ENCODE results near the gene RBM20. TPM values are rescaled to one million over a fixed set of nuclear protein-coding genes. Genes with fewer than 3 reads are reported as not detected.

RBM20 gene
- total and polyA plus RNA-seq, 2 of the 13 experiments (the other 11 are each of a cell fraction or from before 2014, with no cell fraction given): 0.02 to 0.22 TPM

- TF ChIP-seq CENPT (CRISPR knock-in tag; IDR thresholded peaks at IDR 0.05; ENCODE audit: low read depth) (no peak), SSRP1 (CRISPR knock-in tag; IDR thresholded peaks at IDR 0.05) (no peak), FLYWCH1 (CRISPR knock-in tag; IDR thresholded peaks at IDR 0.05) (no peak), THYN1 (CRISPR knock-in tag; IDR thresholded peaks at IDR 0.05; ENCODE audit: borderline replicate concordance, low read depth) (no peak), ZNF772 (CRISPR knock-in tag; IDR thresholded peaks at IDR 0.05) (peak; percentile 70), JUND (CRISPR knock-in tag; IDR thresholded peaks at IDR 0.05) (0 out of 2 replicates have a peak, but pooled peaks have one; percentile 33), ZNF761 (CRISPR knock-in tag; conservative IDR thresholded peaks at IDR 0.05) (0 out of 2 replicates have a peak, but pooled peaks have one; percentile 37), YEATS4 (CRISPR knock-in tag; IDR thresholded peaks at IDR 0.05; ENCODE audit: borderline replicate concordance) (peak; percentile 79), YY1 (IDR thresholded peaks at IDR 0.05; ENCODE audit: insufficient read depth, insufficient replicate concordance, low read depth, low read length) (no peak), PAWR (CRISPR knock-in tag; IDR thresholded peaks at IDR 0.05; ENCODE audit: borderline replicate concordance) (0 out of 2 replicates have a peak, but pooled peaks have one; percentile 43), LBX2 (CRISPR knock-in tag; IDR thresholded peaks at IDR 0.05; ENCODE audit: borderline replicate concordance) (no peak), THRA (CRISPR knock-in tag; IDR thresholded peaks at IDR 0.05; ENCODE audit: borderline replicate concordance) (no peak), ZNF12 (CRISPR knock-in tag; IDR thresholded peaks at IDR 0.05) (0 out of 2 replicates have a peak, but pooled peaks have one; percentile 6), ZKSCAN5 (CRISPR knock-in tag; IDR thresholded peaks at IDR 0.05) (no peak), TBX3 (IDR thresholded peaks at IDR 0.05; ENCODE audit: borderline replicate concordance) (no peak), ZNF484 (CRISPR knock-in tag; IDR thresholded peaks at IDR 0.05; ENCODE audit: borderline replicate concordance, low read depth) (no peak), ZNF253 (CRISPR knock-in tag; IDR thresholded peaks at IDR 0.05; ENCODE audit: borderline replicate concordance) (no peak), ZNF230 (CRISPR knock-in tag; IDR thresholded peaks at IDR 0.05) (peak; percentile 93), PPARG (CRISPR knock-in tag; conservative IDR thresholded peaks at IDR 0.05) (no peak; the same call in 1 of the 2 replicates), ZNF775 (CRISPR knock-in tag; IDR thresholded peaks at IDR 0.05; ENCODE audit: borderline replicate concordance) (no peak; the same call in 1 of the 2 replicates), ZNF749 (CRISPR knock-in tag; IDR thresholded peaks at IDR 0.05; ENCODE audit: borderline replicate concordance) (peak; percentile 47; the same call in 1 of the 2 replicates), ZMAT3 (CRISPR knock-in tag; conservative IDR thresholded peaks at IDR 0.05) (no peak), ZSCAN30 (CRISPR knock-in tag; IDR thresholded peaks at IDR 0.05) (no peak), ZNF83 (CRISPR knock-in tag; IDR thresholded peaks at IDR 0.05; ENCODE audit: borderline replicate concordance) (no peak)
- TF ChIP-seq, protein P1, sequence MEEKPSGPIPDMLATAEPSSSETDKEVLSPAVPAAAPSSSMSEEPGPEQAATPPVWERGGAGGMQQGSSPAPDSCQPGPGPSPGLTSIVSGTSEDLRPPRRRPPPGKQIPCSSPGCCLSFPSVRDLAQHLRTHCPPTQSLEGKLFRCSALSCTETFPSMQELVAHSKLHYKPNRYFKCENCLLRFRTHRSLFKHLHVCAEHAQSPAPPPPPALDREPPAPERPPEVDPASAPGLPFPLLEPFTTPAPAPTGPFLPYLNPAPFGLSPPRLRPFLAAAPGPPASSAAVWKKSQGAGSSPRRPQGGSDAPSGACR (CRISPR knock-in tag; IDR thresholded peaks at IDR 0.05): no peak
- TF ChIP-seq, protein P2, sequence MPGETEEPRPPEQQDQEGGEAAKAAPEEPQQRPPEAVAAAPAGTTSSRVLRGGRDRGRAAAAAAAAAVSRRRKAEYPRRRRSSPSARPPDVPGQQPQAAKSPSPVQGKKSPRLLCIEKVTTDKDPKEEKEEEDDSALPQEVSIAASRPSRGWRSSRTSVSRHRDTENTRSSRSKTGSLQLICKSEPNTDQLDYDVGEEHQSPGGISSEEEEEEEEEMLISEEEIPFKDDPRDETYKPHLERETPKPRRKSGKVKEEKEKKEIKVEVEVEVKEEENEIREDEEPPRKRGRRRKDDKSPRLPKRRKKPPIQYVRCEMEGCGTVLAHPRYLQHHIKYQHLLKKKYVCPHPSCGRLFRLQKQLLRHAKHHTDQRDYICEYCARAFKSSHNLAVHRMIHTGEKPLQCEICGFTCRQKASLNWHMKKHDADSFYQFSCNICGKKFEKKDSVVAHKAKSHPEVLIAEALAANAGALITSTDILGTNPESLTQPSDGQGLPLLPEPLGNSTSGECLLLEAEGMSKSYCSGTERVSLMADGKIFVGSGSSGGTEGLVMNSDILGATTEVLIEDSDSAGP (CRISPR knock-in tag; IDR thresholded peaks at IDR 0.05; ENCODE audit: borderline replicate concordance): peak; percentile 52; the same call in 1 of the 2 replicates
Observed at GRCh38 chr10:110872145-110872983, 228.2 kb downstream of the RBM20 start (continued).
